HG02870 (cell line): ENCODE measurements around the gene TRA2A.

Source experiments
- ATAC-seq: cut with Tn5 transposase; IDR thresholded peaks from one replicate; pipeline ENCODE4 v1.9.1; 2021; ENCODE audit warnings: mild to moderate bottlenecking, moderate library complexity; ENCODE audit not compliant: unreplicated experiment

TRA2A gene

DNA sequence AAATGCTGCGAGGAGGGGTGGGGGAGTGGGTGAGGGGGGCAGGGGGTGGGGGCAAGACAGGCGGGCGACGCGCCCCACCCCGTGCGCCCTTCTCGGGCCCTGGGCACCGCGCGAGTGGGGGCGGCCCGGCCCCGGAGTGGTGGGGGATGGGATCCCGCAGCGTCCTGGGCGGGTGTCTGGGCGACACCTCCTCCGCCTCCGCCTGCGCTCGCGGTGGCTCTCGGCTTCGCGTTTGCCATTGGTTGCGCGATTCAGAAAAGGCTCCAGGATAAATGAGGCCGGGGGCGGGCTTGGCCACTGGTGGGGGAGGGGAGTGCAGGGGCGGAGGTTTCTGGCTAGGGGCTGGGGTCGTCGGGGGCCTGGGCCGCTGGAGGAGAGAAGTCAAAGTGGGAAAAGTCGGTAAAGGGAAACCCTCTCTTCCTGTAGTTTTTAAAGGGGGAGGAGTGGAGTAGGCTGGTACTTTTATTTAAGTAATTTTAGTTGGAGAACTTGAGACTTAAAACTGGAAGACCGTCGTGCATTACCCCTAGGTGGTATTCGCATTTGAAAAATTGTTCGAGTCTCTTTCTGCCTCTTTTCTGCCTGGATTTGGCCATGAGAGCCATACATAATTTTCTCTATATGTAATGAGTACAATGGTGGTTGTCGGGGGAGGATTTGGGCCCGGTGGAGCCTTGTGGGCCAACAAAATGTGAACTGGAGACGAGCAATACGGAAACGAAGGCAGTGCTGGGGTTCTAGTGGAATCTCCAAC, 60.5 kb downstream of the TRA2A start:
- no peak for ATAC-seq

DNA sequence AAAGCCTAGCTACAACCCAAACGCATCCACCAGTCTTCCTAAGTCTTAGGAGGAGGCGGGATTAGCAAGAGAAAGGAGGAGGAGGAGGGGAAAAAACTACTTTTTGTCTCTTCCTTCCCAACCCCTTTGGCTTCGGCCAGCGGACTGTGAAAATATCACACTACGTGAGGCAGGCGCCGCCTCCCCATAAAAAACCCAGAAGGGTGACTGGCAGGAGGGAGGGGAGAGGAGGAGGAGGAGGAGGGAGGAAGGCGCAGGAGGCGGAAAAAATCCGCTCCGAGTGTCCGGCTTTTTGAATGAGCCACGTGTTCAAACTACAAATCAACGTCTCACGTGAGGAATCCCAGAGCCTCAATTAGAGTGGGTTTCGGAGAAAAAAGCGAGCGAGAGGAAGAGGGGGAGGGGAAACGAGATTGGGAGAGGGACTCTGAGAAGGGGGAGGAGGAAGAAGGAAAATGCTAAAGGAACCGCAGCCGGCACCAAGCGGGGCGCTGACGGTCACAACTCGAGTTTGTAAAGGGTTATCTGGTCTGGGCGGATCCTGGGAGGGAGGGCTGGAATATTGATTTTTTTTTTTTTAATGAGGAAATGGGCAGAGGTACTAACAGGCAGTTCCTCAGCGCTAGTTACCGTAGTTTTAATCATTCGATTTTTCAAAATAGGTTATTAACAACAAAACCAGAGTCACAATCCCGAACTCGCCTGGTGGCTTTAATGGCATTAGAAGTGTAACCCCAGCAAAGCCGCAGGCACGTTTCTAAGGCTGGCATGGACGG, 61.3 kb downstream of the TRA2A start, which contains the start of gene IGF2BP3:
IGF2BP3 (minus strand) TSS at position 162 of the 776 bp plus-strand sequence. CDS start 381 bp downstream, outside the sequence.
- peak; percentile 20 for ATAC-seq

DNA sequence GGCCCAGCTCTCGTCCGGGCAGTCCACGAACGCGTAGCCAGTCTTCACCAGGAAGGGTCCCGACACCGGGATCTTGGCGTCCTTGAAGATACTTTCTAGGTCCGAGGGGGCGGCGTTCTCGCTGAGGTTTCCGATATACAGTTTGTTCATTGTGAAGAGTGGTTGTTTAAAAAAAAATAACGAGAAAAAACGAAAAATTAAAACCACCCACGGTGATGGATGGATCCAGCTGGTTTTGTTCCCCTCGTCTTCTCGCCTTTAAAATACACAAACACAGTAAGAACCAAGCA, 61.9 kb downstream of the TRA2A start:
- no peak for ATAC-seq

DNA sequence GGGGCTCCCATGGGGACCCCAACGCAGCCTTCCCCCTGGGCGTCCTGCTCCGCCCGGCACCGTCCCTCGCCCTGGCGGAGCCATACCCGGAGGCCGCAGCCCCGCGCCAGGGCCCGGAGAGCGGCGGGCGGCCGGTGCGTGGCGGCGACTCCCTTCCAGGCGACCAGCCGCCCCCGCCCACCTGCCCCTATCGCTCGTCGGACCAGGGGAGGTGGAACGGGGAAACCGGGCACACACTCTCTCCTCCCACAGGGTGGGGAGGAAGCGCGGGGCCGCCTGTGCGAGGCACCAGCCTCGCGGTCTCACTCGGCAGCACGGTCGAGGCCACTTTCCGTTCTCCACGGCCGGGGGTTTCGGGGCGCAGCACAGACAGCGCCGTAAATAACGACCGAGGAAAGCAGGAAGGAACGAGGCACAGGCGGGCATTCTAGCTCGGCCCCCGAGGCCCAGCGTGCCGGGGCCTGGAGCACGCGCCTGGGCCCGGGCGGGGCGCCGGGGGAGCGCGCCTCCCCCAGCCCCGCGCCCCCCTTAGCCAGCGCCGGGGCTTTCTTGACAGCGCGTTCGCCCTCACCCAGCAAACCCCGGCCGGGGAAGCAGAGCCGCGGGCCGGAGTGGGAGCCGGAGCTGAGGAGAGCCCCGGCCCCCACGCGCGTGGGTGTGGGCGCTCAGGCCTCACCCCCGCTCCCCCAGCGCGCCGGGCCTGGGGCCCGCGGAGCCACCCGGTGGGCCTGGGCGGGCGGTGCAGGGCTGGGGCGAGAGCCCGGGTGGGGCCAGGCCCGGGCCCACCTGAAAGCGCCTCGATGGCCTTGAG, 62.4 kb downstream of the TRA2A start:
- ATAC-seq = no peak

DNA sequence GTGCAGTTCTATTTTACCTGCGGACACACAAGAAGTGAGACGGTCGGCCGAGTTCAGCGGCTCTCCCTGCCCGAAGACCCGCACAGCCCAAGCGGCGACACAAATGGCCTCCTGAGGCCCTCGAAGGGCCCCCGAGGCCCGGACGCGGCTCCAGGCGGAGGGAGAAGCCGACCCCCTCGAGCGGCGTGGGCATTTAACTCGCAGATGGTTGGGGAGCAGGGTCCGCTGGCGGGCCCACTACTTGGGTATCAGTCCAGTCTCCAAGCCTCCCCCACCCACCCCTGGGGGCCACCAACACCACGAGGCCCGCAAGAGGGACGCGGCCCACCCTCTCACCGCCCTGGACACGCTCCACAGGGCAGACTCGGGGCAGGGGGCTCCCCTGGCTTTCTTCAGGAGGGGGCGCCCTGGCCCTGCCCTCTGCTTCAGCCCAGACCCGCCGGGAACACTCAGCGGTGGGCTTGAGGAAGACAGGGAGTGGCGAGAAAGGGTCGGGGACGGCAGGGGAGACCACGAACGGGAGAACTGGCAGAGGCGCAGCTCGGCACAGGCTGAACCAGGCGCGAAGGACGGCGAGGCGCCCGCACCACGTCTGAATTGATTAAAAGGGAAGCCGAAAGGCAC, 63.1 kb downstream of the TRA2A start:
- no peak for ATAC-seq

DNA sequence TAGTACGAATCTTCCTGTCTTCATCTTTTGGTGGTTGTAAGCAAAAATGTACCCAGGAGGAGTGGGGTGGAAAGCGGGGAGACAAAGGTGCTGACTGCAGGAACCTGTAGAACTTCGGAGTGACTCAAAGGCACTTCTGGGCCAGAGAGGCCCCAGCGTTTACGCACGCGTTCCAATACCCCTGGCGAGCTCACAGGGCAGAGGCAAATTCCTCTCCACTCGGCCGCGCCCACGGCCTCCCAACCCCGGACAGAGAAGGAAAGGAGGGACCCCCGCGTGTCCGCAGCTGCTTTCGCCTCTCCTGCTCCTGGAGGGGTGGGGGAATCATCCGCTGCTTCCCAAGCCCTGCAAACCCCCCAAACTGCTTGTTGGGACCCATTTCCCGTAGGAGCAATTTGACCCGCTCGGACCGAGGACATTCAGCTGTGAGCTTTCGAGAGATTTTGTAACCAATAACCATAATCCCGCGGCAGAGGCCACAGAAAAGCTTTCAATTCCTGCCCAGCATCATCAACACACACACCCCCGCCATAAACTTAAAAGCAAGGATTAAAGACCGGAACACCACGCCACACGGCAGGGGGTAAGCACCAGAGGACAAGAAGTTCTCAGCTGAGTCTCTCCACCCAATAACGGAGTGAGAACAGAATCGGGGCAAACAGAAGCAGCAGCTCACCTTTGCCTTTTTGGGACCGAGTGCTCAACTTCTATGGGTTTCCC, 63.8 kb downstream of the TRA2A start:
- ATAC-seq = no peak

DNA sequence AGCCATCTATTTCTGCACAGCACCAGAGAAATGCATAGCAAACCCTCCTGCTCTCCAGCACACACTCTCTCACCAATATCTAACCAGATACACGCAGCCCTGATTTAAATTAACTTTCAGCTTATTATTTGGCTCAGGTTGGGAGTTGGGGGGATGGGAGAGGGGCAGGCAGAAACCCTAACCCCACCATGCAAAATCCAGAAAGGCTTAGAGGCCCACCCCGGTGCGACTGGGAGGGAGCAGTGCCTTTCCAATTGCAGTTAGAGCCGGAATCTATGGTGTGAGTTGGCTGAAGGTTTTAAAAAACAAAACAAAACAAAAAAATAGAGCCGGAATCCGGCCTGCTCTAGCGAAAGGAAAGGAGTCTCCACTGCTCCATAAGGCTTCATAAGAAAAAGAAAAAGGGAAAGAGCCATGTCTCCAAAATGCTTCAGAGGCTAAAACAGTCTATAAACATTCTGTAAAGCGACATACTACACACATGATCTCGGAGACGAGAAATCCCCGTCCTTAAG, 64.4 kb downstream of the TRA2A start:
- no peak for ATAC-seq

DNA sequence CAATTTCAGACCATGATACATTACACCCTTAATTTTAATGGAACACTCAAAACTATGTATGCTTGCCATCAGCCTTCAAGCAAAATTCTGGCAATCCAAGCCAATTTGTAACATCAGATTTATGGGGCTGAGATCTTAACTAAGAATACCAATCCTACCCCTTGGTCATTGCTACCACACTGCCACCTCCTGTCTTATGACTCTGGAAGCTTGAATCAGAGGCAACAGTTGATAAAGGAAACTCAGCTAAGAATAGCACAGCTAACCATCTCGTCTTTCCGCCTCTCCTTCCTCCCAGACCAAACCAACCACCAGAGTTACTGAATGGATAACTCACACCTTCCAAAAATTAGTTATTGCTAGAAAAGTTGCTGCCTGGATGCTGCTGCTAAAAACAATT, 68.9 kb downstream of the TRA2A start:
- ATAC-seq = no peak

DNA sequence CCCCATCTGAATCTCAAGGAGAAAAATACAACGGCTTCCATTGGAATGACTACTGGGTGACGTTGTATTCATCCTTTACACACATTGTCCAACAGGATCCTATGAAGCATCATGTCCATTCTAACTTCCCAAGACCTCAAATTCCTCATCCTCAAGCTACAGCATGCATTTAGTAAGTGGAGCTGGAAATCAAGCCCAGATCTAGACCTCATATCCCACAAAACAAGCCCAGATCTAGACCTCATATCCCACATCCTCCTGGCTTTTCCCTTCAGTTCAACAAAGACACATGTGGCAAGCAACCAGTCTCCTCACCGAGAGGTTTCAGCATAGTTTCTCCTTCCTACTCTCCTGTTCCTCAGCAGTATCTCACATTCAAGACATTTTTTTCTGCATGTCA, 73.7 kb downstream of the TRA2A start:
- ATAC-seq = no peak

DNA sequence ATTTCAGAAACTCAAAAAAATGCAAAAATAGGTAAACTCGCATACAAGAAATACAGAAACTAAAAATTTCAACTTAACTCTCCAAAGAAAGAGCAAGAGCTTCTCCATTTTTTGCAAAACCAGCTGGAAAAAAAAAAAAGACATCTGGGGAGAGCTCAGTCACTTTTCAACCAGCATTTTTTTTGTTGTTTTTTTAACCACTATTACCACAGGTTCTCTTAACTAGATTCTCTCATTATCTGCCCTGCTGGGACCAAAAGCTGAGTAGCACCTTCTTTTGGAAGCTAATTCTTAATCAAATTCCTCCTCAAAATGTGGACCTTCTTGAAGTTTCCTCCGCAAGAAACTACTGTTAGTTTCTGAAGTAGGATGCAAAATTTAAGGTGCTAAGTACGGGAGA, 75.7 kb downstream of the TRA2A start:
- no peak for ATAC-seq

DNA sequence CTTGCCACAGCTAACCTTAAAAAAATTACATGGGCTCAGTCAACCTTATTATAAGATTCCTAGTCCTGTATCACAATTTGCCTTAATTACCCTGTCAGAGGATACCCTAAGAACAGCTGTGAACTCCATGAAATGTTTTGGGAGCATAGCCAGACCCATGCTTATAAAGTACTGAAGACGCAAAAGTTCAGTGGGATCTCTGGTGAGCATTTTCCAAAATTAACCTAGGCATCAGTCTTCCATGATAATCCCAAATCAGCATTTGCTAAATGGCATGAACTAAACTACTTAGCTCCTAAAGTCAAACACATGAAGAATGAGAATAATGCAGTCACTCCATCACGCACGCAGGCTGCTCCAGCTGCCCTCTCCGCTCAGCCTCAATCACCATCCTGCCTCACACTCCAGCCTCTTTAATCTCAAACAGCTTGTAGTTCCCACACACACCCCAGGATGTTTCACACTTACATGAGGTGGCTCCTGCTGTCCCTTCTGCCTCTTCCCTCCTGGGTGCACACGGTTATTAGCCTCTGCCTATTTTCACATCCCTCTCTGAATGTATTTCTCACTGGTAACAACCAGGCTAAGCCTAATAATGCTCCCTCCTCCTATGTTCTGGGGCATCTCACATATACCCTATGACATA, 76.8 kb downstream of the TRA2A start:
- no peak for ATAC-seq
